HFFc6 (cell line): ENCODE measurements around the gene CNDP2. TPM values are rescaled to one million over a fixed set of nuclear protein-coding genes. Genes with fewer than 3 reads are reported as not detected.

Experiments
- DNase-seq: peaks from one replicate; pipeline ENCODE4 v3.0.0-alpha.2; 2018
- H3K27ac Mint-ChIP-seq: 2 replicates; pipeline ENCODE4 v1.8.0; 2020; ENCODE audit warnings: mild to moderate bottlenecking, mixed read lengths
- H3K27me3 Mint-ChIP-seq: 2 replicates; pipeline ENCODE4 v1.8.0; 2021; ENCODE audit warnings: mild to moderate bottlenecking, moderate library complexity, mixed read lengths; ENCODE audit not compliant: insufficient read depth
- H3K36me3 Mint-ChIP-seq: 2 replicates; pipeline ENCODE4 v1.8.0; 2021; ENCODE audit warnings: low read depth, mixed read lengths
- H3K4me1 Mint-ChIP-seq: 2 replicates; pipeline ENCODE4 v1.8.0; 2020; ENCODE audit warnings: low read depth, mixed read lengths
- H3K4me3 Mint-ChIP-seq: 2 replicates; pipeline ENCODE4 v1.8.0; 2020; ENCODE audit warnings: mild to moderate bottlenecking, moderate library complexity, mixed read lengths
- H3K9me3 Mint-ChIP-seq: 2 replicates; pipeline ENCODE4 v1.8.0; 2020; ENCODE audit warnings: mild to moderate bottlenecking, mixed read lengths
- total RNA-seq, 6 experiments: library from RNA; stranded (reverse); fragmentation: NEBNext Ultra II Directional; extraction: Animal tissue kit (Norgen Biotek cat#: 25700); gene quantifications; 2 replicates in 1 of 6; 3 replicates in 5 of 6; pipeline ENCODE4 v1.2.3, GENCODE V29; 2021
- TF ChIP-seq, protein P1 (sequence below): fragments of 200-600 bp; sonication (generic); IDR thresholded peaks from 2 replicates; pipeline ENCODE4 v1.5.0; 2021; ENCODE audit warnings: antibody characterized with exemption, mild to moderate bottlenecking

CNDP2 gene
- total RNA-seq, 6 experiments from 2014 or later, result 79.7 to 95.4 (median 85.3) TPM

DNA sequence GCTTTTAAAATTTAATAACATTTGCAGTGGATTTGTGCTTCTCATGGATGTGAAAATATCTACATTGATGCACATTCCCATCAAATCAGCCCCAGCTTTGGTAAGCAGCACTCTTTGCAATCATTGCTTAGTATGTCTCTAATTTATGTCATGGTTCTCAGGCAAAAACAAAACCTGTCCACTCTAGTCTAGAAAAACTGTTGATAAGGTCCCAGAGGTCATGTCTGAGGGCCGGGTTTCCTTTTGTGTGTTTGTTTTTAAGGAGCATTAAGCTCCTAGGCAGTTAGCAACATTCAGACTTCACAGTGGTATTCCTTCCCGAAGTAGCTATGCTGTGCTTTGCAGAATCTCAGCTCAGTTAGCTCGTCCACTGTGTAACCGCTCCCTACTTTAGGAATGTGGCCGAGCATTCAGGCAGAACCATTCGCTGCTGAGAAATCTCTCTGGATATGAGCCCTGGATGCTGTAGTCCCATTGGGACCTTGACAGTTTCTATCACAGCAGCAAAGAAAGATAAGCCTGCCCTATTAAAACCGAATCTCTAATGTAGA, 43.1 kb upstream of the CNDP2 start:
- no peak overlapping the region for H3K4me3 Mint-ChIP-seq

GRCh38 chr18:74453642-74454198, 42.4 kb upstream of the CNDP2 start:
- H3K4me3 Mint-ChIP-seq, result no peak overlapping the region
- TF ChIP-seq, protein P1, sequence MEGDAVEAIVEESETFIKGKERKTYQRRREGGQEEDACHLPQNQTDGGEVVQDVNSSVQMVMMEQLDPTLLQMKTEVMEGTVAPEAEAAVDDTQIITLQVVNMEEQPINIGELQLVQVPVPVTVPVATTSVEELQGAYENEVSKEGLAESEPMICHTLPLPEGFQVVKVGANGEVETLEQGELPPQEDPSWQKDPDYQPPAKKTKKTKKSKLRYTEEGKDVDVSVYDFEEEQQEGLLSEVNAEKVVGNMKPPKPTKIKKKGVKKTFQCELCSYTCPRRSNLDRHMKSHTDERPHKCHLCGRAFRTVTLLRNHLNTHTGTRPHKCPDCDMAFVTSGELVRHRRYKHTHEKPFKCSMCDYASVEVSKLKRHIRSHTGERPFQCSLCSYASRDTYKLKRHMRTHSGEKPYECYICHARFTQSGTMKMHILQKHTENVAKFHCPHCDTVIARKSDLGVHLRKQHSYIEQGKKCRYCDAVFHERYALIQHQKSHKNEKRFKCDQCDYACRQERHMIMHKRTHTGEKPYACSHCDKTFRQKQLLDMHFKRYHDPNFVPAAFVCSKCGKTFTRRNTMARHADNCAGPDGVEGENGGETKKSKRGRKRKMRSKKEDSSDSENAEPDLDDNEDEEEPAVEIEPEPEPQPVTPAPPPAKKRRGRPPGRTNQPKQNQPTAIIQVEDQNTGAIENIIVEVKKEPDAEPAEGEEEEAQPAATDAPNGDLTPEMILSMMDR, result no peak
- H3K27me3 Mint-ChIP-seq, result peaks cover 50% of the 10 kb centered on the region
- DNase-seq, result no peak
- H3K4me1 Mint-ChIP-seq, result no peaks in the 10 kb centered on the region
- H3K36me3 Mint-ChIP-seq, result no peaks in the 10 kb centered on the region
- no peaks in the 10 kb centered on the region for H3K9me3 Mint-ChIP-seq
- H3K27ac Mint-ChIP-seq, result no peak overlapping the region

More for the DNA sequence above, 43.1 kb upstream of the CNDP2 start:
- Mint-ChIP-seq H3K27ac (no peak overlapping the region), H3K36me3 (no peaks in the 10 kb centered on the region), H3K4me1 (no peaks in the 10 kb centered on the region), H3K9me3 (no peaks in the 10 kb centered on the region), H3K27me3 (peaks cover 50% of the 10 kb centered on the region)
- no peak for DNase-seq
- TF ChIP-seq, protein P1, result no peak

DNA sequence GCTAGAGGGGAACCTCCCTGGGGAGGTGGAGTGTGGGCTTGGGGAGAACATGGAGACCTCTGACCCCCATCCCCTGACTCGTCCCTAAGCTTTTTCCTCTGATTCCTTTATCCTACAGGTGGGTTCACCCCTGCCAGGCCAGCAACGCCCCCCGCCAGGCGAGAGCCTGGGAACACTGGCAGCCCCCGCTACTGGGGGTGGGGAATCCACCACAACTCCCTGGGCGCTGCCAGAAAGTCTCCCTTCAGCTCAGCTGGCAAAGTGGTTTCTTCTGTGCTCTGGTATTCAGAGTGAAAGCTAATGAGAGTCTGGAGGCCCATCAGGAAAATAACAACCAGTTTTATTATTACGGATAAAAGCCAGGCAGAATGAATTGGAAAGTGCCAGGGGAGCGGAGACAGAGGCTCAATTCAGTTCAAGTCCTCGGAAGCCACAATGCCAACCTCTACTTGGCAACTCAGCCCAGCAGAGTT, 41.8 kb upstream of the CNDP2 start:
- no peak for DNase-seq
- Mint-ChIP-seq H3K27ac (no peak overlapping the region), H3K36me3 (no peaks in the 10 kb centered on the region), H3K9me3 (no peaks in the 10 kb centered on the region), H3K27me3 (peaks cover 50% of the 10 kb centered on the region), H3K4me3 (no peak overlapping the region), H3K4me1 (no peaks in the 10 kb centered on the region)
- TF ChIP-seq, protein P1, result no peak

DNA sequence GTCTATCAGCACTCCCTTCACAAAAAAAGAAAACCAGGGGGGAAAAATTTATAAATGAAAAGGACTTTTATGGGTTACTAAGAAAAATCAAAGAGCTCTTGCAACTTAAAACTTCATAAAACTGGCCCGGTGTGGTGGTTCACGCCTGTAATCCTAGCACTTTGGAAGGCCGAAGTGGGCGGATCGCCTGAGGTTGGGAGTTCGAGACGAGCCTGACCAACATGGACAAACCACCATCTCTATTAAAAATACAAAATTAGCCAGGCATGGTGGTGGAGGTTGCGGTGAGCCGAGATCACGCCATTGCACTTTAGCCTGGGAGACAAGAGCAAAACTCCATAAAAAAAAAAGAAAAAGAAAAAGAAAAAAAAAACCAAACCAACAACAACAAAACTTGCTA, 40.8 kb upstream of the CNDP2 start:
- no peak for DNase-seq
- Mint-ChIP-seq H3K4me1 (no peaks in the 10 kb centered on the region), H3K36me3 (no peaks in the 10 kb centered on the region), H3K27ac (no peak overlapping the region), H3K27me3 (peaks cover 52% of the 10 kb centered on the region), H3K4me3 (no peak overlapping the region), H3K9me3 (no peaks in the 10 kb centered on the region)
- TF ChIP-seq, protein P1, result no peak

DNA sequence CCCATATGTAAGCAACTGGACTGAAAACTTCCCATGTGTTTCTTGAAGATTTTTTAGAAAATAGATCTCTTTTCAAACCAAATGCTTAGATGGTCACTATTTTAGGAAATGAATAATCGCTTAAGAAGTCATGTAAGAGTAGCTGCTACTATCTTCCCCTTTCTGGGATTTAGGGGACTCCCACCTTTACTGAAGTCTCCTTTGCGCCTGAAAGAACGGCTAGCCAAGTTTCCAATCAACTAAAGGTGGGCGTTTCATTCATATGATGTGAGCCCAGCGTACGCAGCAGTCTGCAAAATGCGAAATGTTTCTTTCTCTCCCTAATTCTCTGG, 40.2 kb upstream of the CNDP2 start:
- no peak for DNase-seq
- Mint-ChIP-seq H3K4me3 (no peak overlapping the region), H3K27me3 (peaks cover 56% of the 10 kb centered on the region)

More for the DNA sequence above, 40.2 kb upstream of the CNDP2 start:
- no peaks in the 10 kb centered on the region for H3K9me3 Mint-ChIP-seq
- TF ChIP-seq, protein P1, result no peak
- H3K4me1 Mint-ChIP-seq, result no peaks in the 10 kb centered on the region
- no peak overlapping the region for H3K27ac Mint-ChIP-seq
- H3K36me3 Mint-ChIP-seq, result no peaks in the 10 kb centered on the region
